NCI-H1092 treated with DMSO at 0.1 percent for 48 hours (cell line): ENCODE measurements around the gene ATP4A.
A peak's percentile ranks its signal among the peaks of the same experiment; 100 is the strongest.

Source experiments
- DNase-seq: peaks from one replicate; lab custom pipeline; 2025; lab: John Stamatoyannopoulos, UW

The ATP4A gene

GRCh38 chr19:35565016-35565856, 1.8 kb upstream of the ATP4A start:
- no peak for DNase-seq

GRCh38 chr19:35562776-35563175, 682 bp downstream of the ATP4A start:
- no peak for DNase-seq

GRCh38 chr19:35562336-35562735, 1.1 kb downstream of the ATP4A start:
- DNase-seq, result no peak

- DNase-seq, result no peak
Measured at GRCh38 chr19:35561436-35561835, 2.0 kb downstream of the ATP4A start.

- DNase-seq, result no peak
Measured at GRCh38 chr19:35560677-35561076, 2.8 kb downstream of the ATP4A start.

- no peak for DNase-seq
Measured at GRCh38 chr19:35560271-35560670, 3.2 kb downstream of the ATP4A start.

GRCh38 chr19:35559781-35560180, 3.7 kb downstream of the ATP4A start:
- no peak for DNase-seq

GRCh38 chr19:35559281-35559659, 4.2 kb downstream of the ATP4A start:
- DNase-seq, result no peak

- no peak for DNase-seq
Measured at GRCh38 chr19:35558400-35559280, 4.8 kb downstream of the ATP4A start.

- peak; percentile 47 for DNase-seq
Measured at GRCh38 chr19:35557539-35558399, 5.7 kb downstream of the ATP4A start.

GRCh38 chr19:35556846-35557538, 6.5 kb downstream of the ATP4A start:
- DNase-seq, result no peak

- no peak for DNase-seq
Measured at GRCh38 chr19:35556025-35556590, 7.3 kb downstream of the ATP4A start.

GRCh38 chr19:35555301-35556005, 8.0 kb downstream of the ATP4A start:
- DNase-seq, result peak; percentile 10

GRCh38 chr19:35554076-35554475, 9.4 kb downstream of the ATP4A start:
- no peak for DNase-seq

GRCh38 chr19:35553385-35554000, 10.0 kb downstream of the ATP4A start:
- no peak for DNase-seq

- DNase-seq, result no peak
Measured at GRCh38 chr19:35552534-35553384, 10.7 kb downstream of the ATP4A start.

GRCh38 chr19:35551091-35551810, 12.2 kb downstream of the ATP4A start:
- no peak for DNase-seq

- DNase-seq, result no peak
Measured at GRCh38 chr19:35549879-35550523, 13.5 kb downstream of the ATP4A start.
